Endothelial cell of umbilical vein (primary cell): ENCODE measurements around the gene MINPP1. TPM values are rescaled to one million over a fixed set of nuclear protein-coding genes. Genes with fewer than 3 reads are reported as not detected.

Source experiments
- BruUV-seq: library from RNA; stranded (reverse); fragments of 400-500 nt; replicated peaks from 2 replicates; lab custom pipeline; 2021; lab: Mats Ljungman, UMichigan
- CTCF ChIA-PET: fragments of 300-600, 350-600 bp; sonication (Branson Sonifier 250); formaldehyde crosslinking; loops from one replicate; lab custom pipeline; 2021; ENCODE audit warnings: antibody characterized with exemption, inconsistent platforms; lab: Charles Lee
- POLR2A ChIA-PET: fragments of 300-600, 350-600 bp; sonication (Branson Sonifier 250); formaldehyde crosslinking; loops from one replicate; lab custom pipeline; 2021; ENCODE audit warnings: antibody characterized with exemption, inconsistent platforms; lab: Charles Lee
- DNase-seq: peaks from one replicate; pipeline ENCODE4 v3.0.0-alpha.2; 2011; ENCODE audit warnings: low read depth, low spot score
- FAIRE-seq: peaks from 2 replicates; lab custom pipeline; 2011; peaks lifted over from hg19 to GRCh38; lab: Jason Lieb, UNC
- H2AFZ ChIP-seq: 2 replicates; pipeline ENCODE4 v1.6.0; 2012; ENCODE audit warnings: low read depth, low read length, control low read depth, inconsistent platforms
- H3K27ac ChIP-seq: 2 replicates; pipeline ENCODE4 v1.5.1; 2011; ENCODE audit warnings: low read depth, mild to moderate bottlenecking, control low read depth, low read length, moderate library complexity; ENCODE audit not compliant: insufficient read depth
- H3K27me3 ChIP-seq, 2 experiments: 2 replicates each; pipeline versions ENCODE4 v1.6.0 to v1.6.1; 2011; ENCODE audit warnings: low read length in 2 of 2, mixed read lengths in 1 of 2; ENCODE audit not compliant: control insufficient read depth in 2 of 2, insufficient read depth in 2 of 2
- H3K36me3 ChIP-seq, 2 experiments: 2 replicates in 1 of 2; 3 replicates in 1 of 2; pipeline ENCODE4 v1.5.1; 2011; ENCODE audit warnings: low read length in 2 of 2, mild to moderate bottlenecking in 1 of 2, moderate library complexity in 1 of 2; ENCODE audit not compliant: control insufficient read depth in 2 of 2, insufficient read depth in 2 of 2; ENCODE audit errors: extremely low read depth in 1 of 2
- H3K4me1 ChIP-seq: 3 replicates; pipeline ENCODE4 v1.5.1; 2011; ENCODE audit warnings: mild to moderate bottlenecking, low read length; ENCODE audit not compliant: control insufficient read depth, insufficient read depth; ENCODE audit errors: extremely low read depth
- H3K4me2 ChIP-seq: 2 replicates; pipeline ENCODE4 v1.6.1; 2011; ENCODE audit warnings: low read length, control low read depth, mixed read lengths; ENCODE audit not compliant: insufficient read depth
- H3K4me3 ChIP-seq, 3 experiments: fragments of 200-600 bp in 1 of 3; sonication (generic), shearing (Covaris generic) in 1 of 3; replicated peaks in 1 of 3; 2 replicates each; pipeline ENCODE4 v1.5.1; 2011 to 2016; ENCODE audit warnings: control low read depth in 3 of 3, low read length in 3 of 3, mild to moderate bottlenecking in 2 of 3, inconsistent platforms in 1 of 3, low read depth in 1 of 3, moderate library complexity in 1 of 3; ENCODE audit not compliant: insufficient read depth in 1 of 3
- H3K79me2 ChIP-seq: 2 replicates; pipeline ENCODE4 v1.6.0; 2012; ENCODE audit warnings: low read length, inconsistent platforms; ENCODE audit not compliant: control insufficient read depth, insufficient read depth
- H3K9ac ChIP-seq: replicated peaks from 2 replicates; pipeline ENCODE3; 2011; ENCODE audit warnings: low read length, control low read depth; ENCODE audit not compliant: insufficient read depth; ENCODE audit errors: extremely low read depth
- H3K9me1 ChIP-seq: replicated peaks from 3 replicates; pipeline ENCODE4 v1.6.0; 2011; ENCODE audit warnings: mild to moderate bottlenecking, low read length; ENCODE audit not compliant: control insufficient read depth, insufficient read depth; ENCODE audit errors: extremely low read depth
- H3K9me3 ChIP-seq: replicated peaks from 2 replicates; pipeline ENCODE4 v1.5.1; 2012; ENCODE audit warnings: low read length, inconsistent platforms; ENCODE audit not compliant: control insufficient read depth, insufficient read depth
- H4K20me1 ChIP-seq: replicated peaks from 2 replicates; pipeline ENCODE3; 2011; ENCODE audit warnings: mild to moderate bottlenecking, low read length; ENCODE audit not compliant: control insufficient read depth, insufficient read depth; ENCODE audit errors: extremely low read depth
- EZH2 ChIP-seq: IDR thresholded peaks from 2 replicates; pipeline ENCODE4 v1.6.1; 2012; ENCODE audit warnings: borderline replicate concordance, low read depth, mild to moderate bottlenecking, moderate library complexity, low read length, inconsistent platforms; ENCODE audit not compliant: severe bottlenecking
- FOS ChIP-seq: IDR thresholded peaks from 2 replicates; pipeline ENCODE4 v1.6.1; 2011; ENCODE audit warnings: mild to moderate bottlenecking, low read length, moderate library complexity, borderline replicate concordance; ENCODE audit not compliant: insufficient read depth
- GATA2 ChIP-seq: IDR thresholded peaks from 2 replicates; pipeline ENCODE4 v1.7.0; 2011; ENCODE audit warnings: low read depth, mild to moderate bottlenecking, moderate library complexity, mixed read lengths, low read length; ENCODE audit not compliant: insufficient read length, insufficient read depth
- JUN ChIP-seq: IDR thresholded peaks from 2 replicates; pipeline ENCODE4 v1.6.1; 2011; ENCODE audit warnings: borderline replicate concordance, low read depth; ENCODE audit not compliant: insufficient read length, insufficient read depth
- MYC ChIP-seq: IDR thresholded peaks from one replicate; pipeline ENCODE4 v1.6.1; 2011; ENCODE audit warnings: mild to moderate bottlenecking, low read depth, low read length
- POLR2A ChIP-seq: IDR thresholded peaks from 2 replicates; pipeline ENCODE4 v1.6.1; 2012; ENCODE audit warnings: low read depth, mild to moderate bottlenecking, control low read depth, low read length
- POLR2AphosphoS5 ChIP-seq: IDR thresholded peaks from 2 replicates; pipeline ENCODE4 v1.6.1; 2012; ENCODE audit warnings: low read depth, mild to moderate bottlenecking, control low read depth, low read length, moderate library complexity; ENCODE audit not compliant: insufficient read depth
- dilution Hi-C: fragments of 300-500 bp; cut with MboI; formaldehyde crosslinking; loops from one replicate; pipeline ENCODE4 v1.15.0; 2019; ENCODE audit warnings: low sequenced_read_pairs; ENCODE audit not compliant: extremely low pct_ligation_motif_present
- intact Hi-C: fragments of 100-400 bp; cut with micrococcal nuclease; formaldehyde crosslinking; loops from one replicate; pipeline ENCODE4 v1.10.0; 2022
- polyA plus RNA-seq, 4 experiments: library from polyadenylated mRNA; depleted of rRNA in 3 of 4; stranded (reverse) in 3 of 4; unstranded in 1 of 4; fragments of >200 nt; gene quantifications; 2 replicates each; pipeline versions ENCODE4 v1.2.1 to v1.2.3, GENCODE V29; 2011 to 2012; ENCODE audit warnings: missing spikeins in 1 of 4
- total RNA-seq: library from RNA; stranded (reverse); gene quantifications from 2 replicates; pipeline ENCODE4 v1.2.3, GENCODE V29; 2021
- TF ChIP-seq, protein P1 (sequence below): IDR thresholded peaks from 2 replicates; pipeline ENCODE4 v1.6.1; 2011; ENCODE audit not compliant: insufficient read depth, insufficient read length
- TF ChIP-seq, protein P2 (sequence below), 2 donors: IDR thresholded peaks; 1 replicate in 1 of 2; 2 replicates in 1 of 2; pipeline ENCODE4 v1.5.1; 2011; ENCODE audit warnings: low read length in 2 of 2, mild to moderate bottlenecking in 2 of 2, moderate library complexity in 2 of 2, control low read depth in 1 of 2, inconsistent platforms in 1 of 2, low read depth in 1 of 2; ENCODE audit not compliant: insufficient read depth in 1 of 2; ENCODE audit errors: extremely low read depth in 1 of 2

The MINPP1 gene
- total and polyA plus RNA-seq, 2 donors (not counting 3 experiments of a cell fraction or from before 2014, with no cell fraction given) = 11.7 to 23.8 TPM

DNA sequence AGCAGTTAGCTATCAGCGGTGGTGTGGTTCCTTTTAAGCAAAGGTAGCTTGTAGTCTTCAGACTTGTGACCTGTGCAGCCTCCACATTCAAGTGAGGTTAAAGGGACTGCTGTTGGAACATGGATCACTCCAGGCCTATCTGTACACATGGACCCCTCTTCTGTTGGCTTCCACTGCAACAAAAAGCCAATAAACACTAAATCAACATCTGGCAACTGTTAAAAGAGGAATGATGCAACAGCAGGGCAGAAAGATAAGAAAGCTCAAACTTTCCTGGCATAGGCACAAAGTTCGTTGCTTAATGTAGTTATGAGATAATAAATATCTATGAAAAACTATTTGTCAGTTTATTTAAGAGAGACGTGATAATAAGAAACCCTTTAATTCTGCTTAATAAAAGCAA is 4.0 kb upstream of the MINPP1 start:
- Histone ChIP-seq H4K20me1 (no peaks in the 10 kb centered on the region), H3K4me1 (peaks cover 5% of the 10 kb centered on the region), H3K4me2 (no peak overlapping the region), H3K36me3 (no peaks in the 10 kb centered on the region), H2AFZ (no peak overlapping the region), H3K27me3 (no peaks in the 10 kb centered on the region), H3K9me1 (no peaks in the 10 kb centered on the region), H3K9me3 (no peaks in the 10 kb centered on the region), H3K4me3 (no peak overlapping the region), H3K79me2 (peaks cover 3% of the 10 kb centered on the region), H3K27ac (no peak overlapping the region), H3K9ac (no peak overlapping the region)
- intact Hi-C loops (loop anchor here (10.0 kb wide), 1 partner anchor 286 kb away; no protein-coding TSS in a partner anchor), dilution Hi-C loops (no loop called here)
- POLR2A ChIA-PET = no interaction called here
- FAIRE-seq (no peak), DNase-seq (no peak)
- CTCF ChIA-PET = no interaction called here
- no peak for TF ChIP-seq MYC
- no TSS peak for BruUV-seq

DNA sequence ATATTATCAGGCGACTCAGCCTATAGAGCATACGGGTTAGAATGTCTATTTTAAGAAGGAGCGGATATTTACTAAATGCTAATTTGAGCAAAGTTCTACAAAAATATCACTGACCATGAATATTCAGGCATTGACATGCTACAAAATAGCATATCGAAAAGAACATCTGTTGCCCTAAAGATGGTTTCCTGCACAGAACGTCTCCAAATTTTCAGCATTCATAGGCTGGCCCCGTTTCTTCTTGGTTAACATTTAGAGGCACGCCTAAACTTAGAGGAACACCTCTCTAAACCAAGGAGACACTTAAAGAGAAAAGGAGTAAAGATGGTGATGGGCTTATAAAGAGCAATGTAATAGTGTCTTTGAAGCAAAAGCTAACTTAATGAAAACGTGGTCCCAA is 1.3 kb upstream of the MINPP1 start:
- H3K9ac ChIP-seq = no peak overlapping the region
- CTCF ChIA-PET = interaction anchor here (0.6 kb wide), 1 partner anchor 1889 kb away, joined by 6 read pairs; the partner anchor contains the start of gene IFIT1
- dilution Hi-C loops = no loop called here

More for the DNA sequence above, 1.3 kb upstream of the MINPP1 start:
- Histone ChIP-seq H3K27me3 (no peaks in the 10 kb centered on the region), H2AFZ (no peak overlapping the region), H3K4me1 (peaks cover 17% of the 10 kb centered on the region), H3K27ac (no peak overlapping the region), H3K79me2 (peaks cover 17% of the 10 kb centered on the region), H3K4me3 (no peak overlapping the region), H4K20me1 (no peaks in the 10 kb centered on the region), H3K36me3 (no peaks in the 10 kb centered on the region), H3K9me1 (no peaks in the 10 kb centered on the region), H3K4me2 (no peak overlapping the region), H3K9me3 (no peaks in the 10 kb centered on the region)
- no peak for FAIRE-seq
- BruUV-seq = no TSS peak
- no peak for TF ChIP-seq GATA2
- TF ChIP-seq FOS = no peak
- TF ChIP-seq, protein P1, sequence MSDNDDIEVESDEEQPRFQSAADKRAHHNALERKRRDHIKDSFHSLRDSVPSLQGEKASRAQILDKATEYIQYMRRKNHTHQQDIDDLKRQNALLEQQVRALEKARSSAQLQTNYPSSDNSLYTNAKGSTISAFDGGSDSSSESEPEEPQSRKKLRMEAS = no peak
- TF ChIP-seq EZH2 = no peak
- TF ChIP-seq POLR2A = no peak
- TF ChIP-seq JUN = no peak
- TF ChIP-seq, protein P2, sequence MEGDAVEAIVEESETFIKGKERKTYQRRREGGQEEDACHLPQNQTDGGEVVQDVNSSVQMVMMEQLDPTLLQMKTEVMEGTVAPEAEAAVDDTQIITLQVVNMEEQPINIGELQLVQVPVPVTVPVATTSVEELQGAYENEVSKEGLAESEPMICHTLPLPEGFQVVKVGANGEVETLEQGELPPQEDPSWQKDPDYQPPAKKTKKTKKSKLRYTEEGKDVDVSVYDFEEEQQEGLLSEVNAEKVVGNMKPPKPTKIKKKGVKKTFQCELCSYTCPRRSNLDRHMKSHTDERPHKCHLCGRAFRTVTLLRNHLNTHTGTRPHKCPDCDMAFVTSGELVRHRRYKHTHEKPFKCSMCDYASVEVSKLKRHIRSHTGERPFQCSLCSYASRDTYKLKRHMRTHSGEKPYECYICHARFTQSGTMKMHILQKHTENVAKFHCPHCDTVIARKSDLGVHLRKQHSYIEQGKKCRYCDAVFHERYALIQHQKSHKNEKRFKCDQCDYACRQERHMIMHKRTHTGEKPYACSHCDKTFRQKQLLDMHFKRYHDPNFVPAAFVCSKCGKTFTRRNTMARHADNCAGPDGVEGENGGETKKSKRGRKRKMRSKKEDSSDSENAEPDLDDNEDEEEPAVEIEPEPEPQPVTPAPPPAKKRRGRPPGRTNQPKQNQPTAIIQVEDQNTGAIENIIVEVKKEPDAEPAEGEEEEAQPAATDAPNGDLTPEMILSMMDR (IDR thresholded peaks at IDR 0.05; ENCODE audit: extremely low read depth in 1 of 2, insufficient read depth in 1 of 2, low read depth in 1 of 2, low read length in 2 of 2) = no peak
- no peak for TF ChIP-seq POLR2AphosphoS5
- no peak for TF ChIP-seq MYC
- intact Hi-C loops = loop anchor here (10.0 kb wide), 1 partner anchor 289 kb away; no protein-coding TSS in a partner anchor
- POLR2A ChIA-PET = no interaction called here
- DNase-seq = no peak
